Fibroblast of pulmonary artery (primary cell): ENCODE results near the gene MAP3K13.

ENCODE experiments used
- DNase-seq: peaks from one replicate; pipeline ENCODE4 v3.0.0-alpha.2; 2010; ENCODE audit warnings: low read depth
- H3K4me3 ChIP-seq: replicated peaks from 2 replicates; pipeline ENCODE4 v1.5.1; 2011; ENCODE audit warnings: low read depth, mild to moderate bottlenecking, control low read depth, low read length, moderate library complexity
- CTCF ChIP-seq: IDR thresholded peaks from 2 replicates; pipeline ENCODE4 v1.5.1; 2011; ENCODE audit warnings: mild to moderate bottlenecking, control low read depth, low read length, inconsistent platforms; ENCODE audit errors: missing control alignments

Gene MAP3K13

GRCh38 chr3:185330644-185331043 is 32.3 kb upstream of the MAP3K13 start:
- no peak for TF ChIP-seq CTCF
- no peak for DNase-seq
- H3K4me3 ChIP-seq = no peak overlapping the region

DNA sequence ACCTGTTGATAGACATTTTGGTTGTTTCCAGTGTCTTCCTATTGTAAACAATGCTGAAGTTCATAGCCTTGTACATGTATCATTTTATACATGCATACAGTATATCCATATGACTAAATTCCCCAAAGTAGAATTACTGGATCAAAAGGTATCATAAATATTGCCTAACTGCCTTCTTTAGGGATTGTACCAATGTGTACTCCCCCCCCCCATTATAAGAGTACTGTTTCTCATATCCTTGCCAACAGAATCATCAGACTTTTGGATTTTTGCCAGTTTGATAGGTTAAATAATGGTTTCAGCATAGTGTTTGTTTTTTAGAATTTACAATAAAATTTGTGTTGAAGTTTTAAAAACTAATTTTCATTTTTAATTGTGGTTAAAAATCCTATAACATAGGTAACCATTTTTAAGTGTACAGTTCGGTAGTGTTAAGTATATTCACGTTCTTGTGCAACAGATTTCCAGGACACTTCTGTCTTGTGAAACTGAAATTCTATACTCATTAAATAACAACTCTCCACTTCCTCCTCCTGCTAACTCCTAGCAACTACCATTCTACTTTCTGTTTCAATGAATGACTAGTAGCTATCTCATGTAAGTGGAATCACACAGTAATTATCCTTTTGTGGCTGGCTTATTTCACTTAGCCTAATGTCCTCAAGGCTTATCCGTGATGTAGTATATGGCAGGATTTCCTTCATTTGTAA is 30.8 kb upstream of the MAP3K13 start:
- peak; percentile 70 for DNase-seq
- TF ChIP-seq CTCF = no peak
- H3K4me3 ChIP-seq = no peak overlapping the region

GRCh38 chr3:185335799-185336198 is 27.1 kb upstream of the MAP3K13 start:
- TF ChIP-seq CTCF = no peak
- DNase-seq = peak; percentile 39
- no peak overlapping the region for H3K4me3 ChIP-seq

- no peak for DNase-seq
- no peak for TF ChIP-seq CTCF
- H3K4me3 ChIP-seq = no peak overlapping the region
Observed at GRCh38 chr3:185337231-185337816, 25.6 kb upstream of the MAP3K13 start.

- DNase-seq = no peak
- TF ChIP-seq CTCF = no peak
- no peak overlapping the region for H3K4me3 ChIP-seq
Observed at GRCh38 chr3:185339945-185340344, 23.0 kb upstream of the MAP3K13 start.

GRCh38 chr3:185340751-185341150 is 22.2 kb upstream of the MAP3K13 start:
- DNase-seq = no peak
- TF ChIP-seq CTCF = no peak

More at GRCh38 chr3:185340751-185341150, 22.2 kb upstream of the MAP3K13 start:
- no peak overlapping the region for H3K4me3 ChIP-seq
